GM21526 (cell line): ENCODE results near the gene RYR3.

Experiments used
- ATAC-seq: cut with Tn5 transposase; IDR thresholded peaks from one replicate; pipeline ENCODE4 v1.9.1; 2021; ENCODE audit warnings: moderate library complexity; ENCODE audit not compliant: unreplicated experiment, low FRiP score

Gene RYR3

GRCh38 chr15:33317896-33318295 lies 7.1 kb downstream of the RYR3 start:
- no peak for ATAC-seq

GRCh38 chr15:33320017-33320416 lies 9.2 kb downstream of the RYR3 start:
- no peak for ATAC-seq

GRCh38 chr15:33322091-33322490 lies 11.3 kb downstream of the RYR3 start:
- ATAC-seq = no peak

- ATAC-seq = no peak
Observed at GRCh38 chr15:33324609-33325008, 13.8 kb downstream of the RYR3 start.

- no peak for ATAC-seq
Observed at GRCh38 chr15:33326908-33327307, 16.1 kb downstream of the RYR3 start.

- no peak for ATAC-seq
Observed at GRCh38 chr15:33328106-33328505, 17.3 kb downstream of the RYR3 start.

GRCh38 chr15:33329457-33329856 lies 18.7 kb downstream of the RYR3 start:
- ATAC-seq = no peak

GRCh38 chr15:33330931-33331330 lies 20.2 kb downstream of the RYR3 start:
- no peak for ATAC-seq

GRCh38 chr15:33341953-33342352 lies 31.2 kb downstream of the RYR3 start:
- ATAC-seq = no peak

- ATAC-seq = no peak
Observed at GRCh38 chr15:33343275-33343674, 32.5 kb downstream of the RYR3 start.

- ATAC-seq = no peak
Observed at GRCh38 chr15:33344111-33344510, 33.3 kb downstream of the RYR3 start.

GRCh38 chr15:33344530-33344929 lies 33.8 kb downstream of the RYR3 start:
- no peak for ATAC-seq

GRCh38 chr15:33354411-33354810 lies 43.6 kb downstream of the RYR3 start:
- ATAC-seq = no peak

GRCh38 chr15:33357845-33358244 lies 47.1 kb downstream of the RYR3 start:
- ATAC-seq = no peak

GRCh38 chr15:33358306-33358705 lies 47.5 kb downstream of the RYR3 start:
- ATAC-seq = no peak

GRCh38 chr15:33360886-33361285 lies 50.1 kb downstream of the RYR3 start:
- no peak for ATAC-seq

GRCh38 chr15:33369941-33370622 lies 59.3 kb downstream of the RYR3 start:
- no peak for ATAC-seq

- no peak for ATAC-seq
Observed at GRCh38 chr15:33370623-33371020, 59.9 kb downstream of the RYR3 start.

GRCh38 chr15:33371159-33371558 lies 60.4 kb downstream of the RYR3 start:
- ATAC-seq = no peak

GRCh38 chr15:33374226-33374914 lies 63.6 kb downstream of the RYR3 start:
- ATAC-seq = no peak

- no peak for ATAC-seq
Observed at GRCh38 chr15:33375236-33375635, 64.5 kb downstream of the RYR3 start.

- no peak for ATAC-seq
Observed at GRCh38 chr15:33377204-33377603, 66.4 kb downstream of the RYR3 start.
